Endothelial cell of umbilical vein (primary cell): ENCODE data around the gene WBP2NL. TPM values are rescaled to one million over a fixed set of nuclear protein-coding genes. Genes with fewer than 3 reads are reported as not detected.

Experiments used
- BruUV-seq: library from RNA; stranded (reverse); fragments of 400-500 nt; replicated peaks from 2 replicates; lab custom pipeline; 2021; lab: Mats Ljungman, UMichigan
- CTCF ChIA-PET: fragments of 300-600, 350-600 bp; sonication (Branson Sonifier 250); formaldehyde crosslinking; loops from one replicate; lab custom pipeline; 2021; ENCODE audit warnings: antibody characterized with exemption, inconsistent platforms; lab: Charles Lee
- POLR2A ChIA-PET: fragments of 300-600, 350-600 bp; sonication (Branson Sonifier 250); formaldehyde crosslinking; loops from one replicate; lab custom pipeline; 2021; ENCODE audit warnings: antibody characterized with exemption, inconsistent platforms; lab: Charles Lee
- DNase-seq: peaks from one replicate; pipeline ENCODE4 v3.0.0-alpha.2; 2011; ENCODE audit warnings: low read depth, low spot score
- FAIRE-seq: peaks from 2 replicates; lab custom pipeline; 2011; peaks lifted over from hg19 to GRCh38; lab: Jason Lieb, UNC
- H2AFZ ChIP-seq: 2 replicates; pipeline ENCODE4 v1.6.0; 2012; ENCODE audit warnings: low read depth, low read length, control low read depth, inconsistent platforms
- H3K27ac ChIP-seq: 2 replicates; pipeline ENCODE4 v1.5.1; 2011; ENCODE audit warnings: low read depth, mild to moderate bottlenecking, control low read depth, low read length, moderate library complexity; ENCODE audit not compliant: insufficient read depth
- H3K27me3 ChIP-seq, 2 experiments: 2 replicates each; pipeline versions ENCODE4 v1.6.0 to v1.6.1; 2011; ENCODE audit warnings: low read length in 2 of 2, mixed read lengths in 1 of 2; ENCODE audit not compliant: control insufficient read depth in 2 of 2, insufficient read depth in 2 of 2
- H3K36me3 ChIP-seq, 2 experiments: 2 replicates in 1 of 2; 3 replicates in 1 of 2; pipeline ENCODE4 v1.5.1; 2011; ENCODE audit warnings: low read length in 2 of 2, mild to moderate bottlenecking in 1 of 2, moderate library complexity in 1 of 2; ENCODE audit not compliant: control insufficient read depth in 2 of 2, insufficient read depth in 2 of 2; ENCODE audit errors: extremely low read depth in 1 of 2
- H3K4me1 ChIP-seq: 3 replicates; pipeline ENCODE4 v1.5.1; 2011; ENCODE audit warnings: mild to moderate bottlenecking, low read length; ENCODE audit not compliant: control insufficient read depth, insufficient read depth; ENCODE audit errors: extremely low read depth
- H3K4me2 ChIP-seq: 2 replicates; pipeline ENCODE4 v1.6.1; 2011; ENCODE audit warnings: low read length, control low read depth, mixed read lengths; ENCODE audit not compliant: insufficient read depth
- H3K4me3 ChIP-seq, 3 experiments: fragments of 200-600 bp in 1 of 3; sonication (generic), shearing (Covaris generic) in 1 of 3; replicated peaks in 1 of 3; 2 replicates each; pipeline ENCODE4 v1.5.1; 2011 to 2016; ENCODE audit warnings: control low read depth in 3 of 3, low read length in 3 of 3, mild to moderate bottlenecking in 2 of 3, inconsistent platforms in 1 of 3, low read depth in 1 of 3, moderate library complexity in 1 of 3; ENCODE audit not compliant: insufficient read depth in 1 of 3
- H3K79me2 ChIP-seq: 2 replicates; pipeline ENCODE4 v1.6.0; 2012; ENCODE audit warnings: low read length, inconsistent platforms; ENCODE audit not compliant: control insufficient read depth, insufficient read depth
- H3K9ac ChIP-seq: replicated peaks from 2 replicates; pipeline ENCODE3; 2011; ENCODE audit warnings: low read length, control low read depth; ENCODE audit not compliant: insufficient read depth; ENCODE audit errors: extremely low read depth
- H3K9me1 ChIP-seq: replicated peaks from 3 replicates; pipeline ENCODE4 v1.6.0; 2011; ENCODE audit warnings: mild to moderate bottlenecking, low read length; ENCODE audit not compliant: control insufficient read depth, insufficient read depth; ENCODE audit errors: extremely low read depth
- H3K9me3 ChIP-seq: replicated peaks from 2 replicates; pipeline ENCODE4 v1.5.1; 2012; ENCODE audit warnings: low read length, inconsistent platforms; ENCODE audit not compliant: control insufficient read depth, insufficient read depth
- H4K20me1 ChIP-seq: replicated peaks from 2 replicates; pipeline ENCODE3; 2011; ENCODE audit warnings: mild to moderate bottlenecking, low read length; ENCODE audit not compliant: control insufficient read depth, insufficient read depth; ENCODE audit errors: extremely low read depth
- EZH2 ChIP-seq: IDR thresholded peaks from 2 replicates; pipeline ENCODE4 v1.6.1; 2012; ENCODE audit warnings: borderline replicate concordance, low read depth, mild to moderate bottlenecking, moderate library complexity, low read length, inconsistent platforms; ENCODE audit not compliant: severe bottlenecking
- FOS ChIP-seq: IDR thresholded peaks from 2 replicates; pipeline ENCODE4 v1.6.1; 2011; ENCODE audit warnings: mild to moderate bottlenecking, low read length, moderate library complexity, borderline replicate concordance; ENCODE audit not compliant: insufficient read depth
- GATA2 ChIP-seq: IDR thresholded peaks from 2 replicates; pipeline ENCODE4 v1.7.0; 2011; ENCODE audit warnings: low read depth, mild to moderate bottlenecking, moderate library complexity, mixed read lengths, low read length; ENCODE audit not compliant: insufficient read length, insufficient read depth
- JUN ChIP-seq: IDR thresholded peaks from 2 replicates; pipeline ENCODE4 v1.6.1; 2011; ENCODE audit warnings: borderline replicate concordance, low read depth; ENCODE audit not compliant: insufficient read length, insufficient read depth
- MYC ChIP-seq: IDR thresholded peaks from one replicate; pipeline ENCODE4 v1.6.1; 2011; ENCODE audit warnings: mild to moderate bottlenecking, low read depth, low read length
- POLR2A ChIP-seq: IDR thresholded peaks from 2 replicates; pipeline ENCODE4 v1.6.1; 2012; ENCODE audit warnings: low read depth, mild to moderate bottlenecking, control low read depth, low read length
- POLR2AphosphoS5 ChIP-seq: IDR thresholded peaks from 2 replicates; pipeline ENCODE4 v1.6.1; 2012; ENCODE audit warnings: low read depth, mild to moderate bottlenecking, control low read depth, low read length, moderate library complexity; ENCODE audit not compliant: insufficient read depth
- dilution Hi-C: fragments of 300-500 bp; cut with MboI; formaldehyde crosslinking; loops from one replicate; pipeline ENCODE4 v1.15.0; 2019; ENCODE audit warnings: low sequenced_read_pairs; ENCODE audit not compliant: extremely low pct_ligation_motif_present
- intact Hi-C: fragments of 100-400 bp; cut with micrococcal nuclease; formaldehyde crosslinking; loops from one replicate; pipeline ENCODE4 v1.10.0; 2022
- polyA plus RNA-seq, 4 experiments: library from polyadenylated mRNA; depleted of rRNA in 3 of 4; stranded (reverse) in 3 of 4; unstranded in 1 of 4; fragments of >200 nt; gene quantifications; 2 replicates each; pipeline versions ENCODE4 v1.2.1 to v1.2.3, GENCODE V29; 2011 to 2012; ENCODE audit warnings: missing spikeins in 1 of 4
- total RNA-seq: library from RNA; stranded (reverse); gene quantifications from 2 replicates; pipeline ENCODE4 v1.2.3, GENCODE V29; 2021
- TF ChIP-seq, protein P1 (sequence below): IDR thresholded peaks from 2 replicates; pipeline ENCODE4 v1.6.1; 2011; ENCODE audit not compliant: insufficient read depth, insufficient read length
- TF ChIP-seq, protein P2 (sequence below), 2 donors: IDR thresholded peaks; 1 replicate in 1 of 2; 2 replicates in 1 of 2; pipeline ENCODE4 v1.5.1; 2011; ENCODE audit warnings: low read length in 2 of 2, mild to moderate bottlenecking in 2 of 2, moderate library complexity in 2 of 2, control low read depth in 1 of 2, inconsistent platforms in 1 of 2, low read depth in 1 of 2; ENCODE audit not compliant: insufficient read depth in 1 of 2; ENCODE audit errors: extremely low read depth in 1 of 2

The WBP2NL gene
- total and polyA plus RNA-seq, 2 donors (not counting 3 experiments of a cell fraction or from before 2014, with no cell fraction given) = 0.08 to 0.27 TPM

DNA sequence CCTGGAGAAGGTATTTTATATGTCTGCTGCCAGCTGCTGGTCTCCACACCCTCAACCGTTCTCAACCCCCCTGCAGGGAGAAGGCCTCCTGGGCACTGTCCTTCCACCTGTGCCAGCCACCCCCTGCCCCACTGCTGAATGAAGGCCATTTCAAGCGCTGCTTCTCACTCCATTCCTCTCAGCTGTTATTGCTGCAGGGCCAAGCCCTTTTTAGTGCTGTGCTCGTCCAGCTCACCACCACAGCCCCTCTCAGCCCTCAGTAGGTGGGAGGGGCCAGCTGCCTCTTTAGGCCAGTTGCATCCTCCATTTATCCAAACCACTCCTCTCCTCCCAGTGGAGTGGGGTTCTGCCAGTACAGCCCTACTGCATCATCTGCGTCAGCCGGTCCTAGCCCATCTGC lies 1.8 kb upstream of the WBP2NL start:
- Histone ChIP-seq H3K27ac (no peak overlapping the region), H3K4me1 (no peaks in the 10 kb centered on the region), H3K9ac (no peak overlapping the region), H2AFZ (no peak overlapping the region), H3K9me3 (no peaks in the 10 kb centered on the region), H3K79me2 (no peaks in the 10 kb centered on the region), H3K9me1 (no peaks in the 10 kb centered on the region), H3K4me2 (no peak overlapping the region), H3K4me3 (no peak overlapping the region), H4K20me1 (no peaks in the 10 kb centered on the region), H3K36me3 (no peaks in the 10 kb centered on the region), H3K27me3 (peaks cover 0 to 12% of the 10 kb centered on the region in 2 experiments)
- dilution Hi-C loops (no loop called here), intact Hi-C loops (no loop called here)
- BruUV-seq = no TSS peak
- TF ChIP-seq EZH2 (no peak), JUN (no peak), MYC (no peak), POLR2A (no peak), GATA2 (no peak), POLR2AphosphoS5 (no peak), FOS (no peak)
- TF ChIP-seq, protein P1, sequence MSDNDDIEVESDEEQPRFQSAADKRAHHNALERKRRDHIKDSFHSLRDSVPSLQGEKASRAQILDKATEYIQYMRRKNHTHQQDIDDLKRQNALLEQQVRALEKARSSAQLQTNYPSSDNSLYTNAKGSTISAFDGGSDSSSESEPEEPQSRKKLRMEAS = no peak
- TF ChIP-seq, protein P2, sequence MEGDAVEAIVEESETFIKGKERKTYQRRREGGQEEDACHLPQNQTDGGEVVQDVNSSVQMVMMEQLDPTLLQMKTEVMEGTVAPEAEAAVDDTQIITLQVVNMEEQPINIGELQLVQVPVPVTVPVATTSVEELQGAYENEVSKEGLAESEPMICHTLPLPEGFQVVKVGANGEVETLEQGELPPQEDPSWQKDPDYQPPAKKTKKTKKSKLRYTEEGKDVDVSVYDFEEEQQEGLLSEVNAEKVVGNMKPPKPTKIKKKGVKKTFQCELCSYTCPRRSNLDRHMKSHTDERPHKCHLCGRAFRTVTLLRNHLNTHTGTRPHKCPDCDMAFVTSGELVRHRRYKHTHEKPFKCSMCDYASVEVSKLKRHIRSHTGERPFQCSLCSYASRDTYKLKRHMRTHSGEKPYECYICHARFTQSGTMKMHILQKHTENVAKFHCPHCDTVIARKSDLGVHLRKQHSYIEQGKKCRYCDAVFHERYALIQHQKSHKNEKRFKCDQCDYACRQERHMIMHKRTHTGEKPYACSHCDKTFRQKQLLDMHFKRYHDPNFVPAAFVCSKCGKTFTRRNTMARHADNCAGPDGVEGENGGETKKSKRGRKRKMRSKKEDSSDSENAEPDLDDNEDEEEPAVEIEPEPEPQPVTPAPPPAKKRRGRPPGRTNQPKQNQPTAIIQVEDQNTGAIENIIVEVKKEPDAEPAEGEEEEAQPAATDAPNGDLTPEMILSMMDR (IDR thresholded peaks at IDR 0.05; ENCODE audit: extremely low read depth in 1 of 2, insufficient read depth in 1 of 2, low read depth in 1 of 2, low read length in 2 of 2) = no peak
- ChIA-PET POLR2A (no interaction called here), CTCF (no interaction called here)
- no peak for FAIRE-seq
- DNase-seq = no peak
